Spinal cord (tissue), 10 donors: ENCODE results near the gene P3H2. TPM values are rescaled to one million over a fixed set of nuclear protein-coding genes. Genes with fewer than 3 reads are reported as not detected.

Experiments used
- DNase-seq, 6 donors: peaks; one replicate each; pipeline versions ENCODE4 v3.0.0 to v3.0.0-alpha.2; 2013 to 2015; ENCODE audit warnings: low spot score in 6 of 6, low read depth in 4 of 6
- H3K27ac ChIP-seq: one replicate; pipeline ENCODE4 v1.5.1; 2013; ENCODE audit warnings: low read depth, low read length, control low read depth
- H3K27me3 ChIP-seq: one replicate; pipeline ENCODE4 v1.6.1; 2013; ENCODE audit warnings: low read length; ENCODE audit not compliant: control insufficient read depth, insufficient read depth
- H3K36me3 ChIP-seq: one replicate; pipeline ENCODE4 v1.6.1; 2013; ENCODE audit warnings: low read length; ENCODE audit not compliant: control insufficient read depth, insufficient read depth
- H3K4me1 ChIP-seq: one replicate; pipeline ENCODE4 v1.6.1; 2013; ENCODE audit warnings: low read length; ENCODE audit not compliant: control insufficient read depth, insufficient read depth
- H3K4me3 ChIP-seq: one replicate; pipeline ENCODE4 v1.5.1; 2013; ENCODE audit warnings: low read depth, low read length, control low read depth
- H3K9me3 ChIP-seq: one replicate; pipeline ENCODE4 v1.6.1; 2013; ENCODE audit warnings: low read length; ENCODE audit not compliant: control insufficient read depth, insufficient read depth
- whole genome bisulfite sequencing: methylation state at CpG from one replicate; pipeline ENCODE4 v1.1.5; 2013; ENCODE audit warnings: missing lambda C conversion rate; ENCODE audit not compliant: insufficient coverage; 5-methylcytosine and 5-hydroxymethylcytosine counted together
- polyA plus RNA-seq, 2 donors: library from polyadenylated mRNA; unstranded; fragments of 120-200 nt; gene quantifications; one replicate each; pipeline ENCODE4 v1.2.1, GENCODE V29; 2013; ENCODE audit not compliant: insufficient read length in 2 of 2
- total RNA-seq, 2 donors: library from RNA; depleted of rRNA in 1 of 2; stranded (reverse); fragments of 120-200 nt in 1 of 2; fragments of >200 nt in 1 of 2; gene quantifications; one replicate each; pipeline versions ENCODE4 v1.2.3 to v1.2.4, GENCODE V29; 2013 to 2014
- donor health status: healthy.

P3H2 gene
- total and polyA plus RNA-seq, 4 donors: 5.4 to 9.7 (median 6.9) TPM

DNA sequence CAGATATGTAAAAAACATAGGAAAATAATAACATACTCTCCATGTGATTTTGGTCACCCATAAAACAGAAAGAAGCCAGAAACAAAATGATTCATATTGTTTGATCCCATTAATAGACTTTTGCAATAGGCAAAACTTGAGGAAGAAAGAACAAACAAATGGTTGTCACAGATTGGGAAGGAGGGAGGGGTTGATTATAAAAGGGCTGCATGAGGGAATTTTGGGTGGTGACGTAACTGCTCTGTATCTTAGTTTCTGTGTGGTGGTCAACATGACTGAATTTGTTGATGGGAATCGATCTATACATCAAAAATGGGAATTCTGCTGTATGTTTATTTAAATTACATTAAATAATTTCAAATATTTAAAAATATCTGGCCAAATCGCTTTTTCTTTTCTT is 86.3 kb downstream of the P3H2 start:
- no peaks in the 10 kb centered on the region for H3K9me3 ChIP-seq
- no peak for DNase-seq
- WGBS: 100% methylated on average over 1 of the region's 3 CpGs
- H3K4me1 ChIP-seq: no peaks in the 10 kb centered on the region
- H3K4me3 ChIP-seq: no peak overlapping the region
- no peaks in the 10 kb centered on the region for H3K27me3 ChIP-seq
- H3K36me3 ChIP-seq: no peaks in the 10 kb centered on the region
- H3K27ac ChIP-seq: no peak overlapping the region

- no peaks in the 10 kb centered on the region for H3K4me1 ChIP-seq
- no peak overlapping the region for H3K4me3 ChIP-seq
- no peak overlapping the region for H3K27ac ChIP-seq
- H3K9me3 ChIP-seq: no peaks in the 10 kb centered on the region
- 81% methylated on average over 9 of the region's 11 CpGs for WGBS
- no peaks in the 10 kb centered on the region for H3K36me3 ChIP-seq
- no peaks in the 10 kb centered on the region for H3K27me3 ChIP-seq
- DNase-seq: no peak
These were observed 87.8 kb downstream of the P3H2 start for GRCh38 chr3:190032923-190033322.

GRCh38 chr3:190031887-190032752 is 88.6 kb downstream of the P3H2 start:
- H3K36me3 ChIP-seq: no peaks in the 10 kb centered on the region
- WGBS: no CpG with 5 or more reads among the region's 1 CpG
- no peaks in the 10 kb centered on the region for H3K9me3 ChIP-seq
- no peak for DNase-seq
- H3K27me3 ChIP-seq: no peaks in the 10 kb centered on the region
- H3K27ac ChIP-seq: no peak overlapping the region
- no peak overlapping the region for H3K4me3 ChIP-seq
- H3K4me1 ChIP-seq: no peaks in the 10 kb centered on the region

DNA sequence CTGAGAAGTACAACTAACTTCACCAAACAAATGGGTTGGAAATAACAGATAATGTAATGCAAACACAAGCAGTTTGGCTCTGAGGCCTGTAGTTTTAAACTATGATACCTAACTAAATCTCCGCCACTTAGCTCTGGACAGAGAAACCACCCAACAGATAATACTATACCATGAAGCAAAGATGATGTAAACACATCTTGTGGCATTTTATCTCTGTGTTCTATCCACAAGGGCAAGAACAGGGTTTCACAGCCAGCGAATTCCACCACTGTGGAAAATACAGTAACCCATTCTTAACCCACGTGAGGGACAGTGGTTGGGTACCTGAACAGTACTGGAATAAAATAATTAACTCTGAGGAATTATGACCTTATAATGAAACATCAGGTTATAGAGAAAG is 93.6 kb downstream of the P3H2 start:
- Histone ChIP-seq H3K27ac (no peak overlapping the region), H3K4me3 (no peak overlapping the region), H3K9me3 (no peaks in the 10 kb centered on the region), H3K27me3 (no peaks in the 10 kb centered on the region), H3K36me3 (no peaks in the 10 kb centered on the region), H3K4me1 (no peaks in the 10 kb centered on the region)
- no peak for DNase-seq
- no CpG with 5 or more reads among the region's 3 CpGs for WGBS

DNA sequence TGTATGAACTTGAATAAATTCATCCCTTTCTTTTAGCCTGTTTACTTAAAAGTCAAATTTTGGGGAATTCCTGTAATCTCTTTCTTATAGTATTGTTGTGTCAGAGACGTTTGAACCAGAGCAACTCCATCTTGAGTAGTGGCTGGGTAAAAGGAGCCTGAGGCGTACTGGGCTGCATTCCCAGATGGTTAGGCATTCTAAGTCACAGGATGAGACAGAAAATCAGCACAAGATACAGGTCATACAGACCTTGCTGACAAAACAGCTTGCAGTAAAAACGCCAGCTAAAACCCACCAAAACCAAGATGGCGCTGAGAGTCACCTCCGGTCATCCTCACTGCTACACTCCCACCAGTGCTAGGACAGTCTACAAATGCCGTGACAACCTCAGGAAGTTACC is 94.5 kb downstream of the P3H2 start:
- H3K4me1 ChIP-seq: no peaks in the 10 kb centered on the region
- 95% methylated on average over 4 of the region's 6 CpGs for WGBS

GRCh38 chr3:190024912-190025311 is 95.8 kb downstream of the P3H2 start:
- Histone ChIP-seq H3K36me3 (no peaks in the 10 kb centered on the region), H3K27me3 (no peaks in the 10 kb centered on the region), H3K4me1 (no peaks in the 10 kb centered on the region), H3K27ac (no peak overlapping the region), H3K4me3 (no peak overlapping the region), H3K9me3 (no peaks in the 10 kb centered on the region)
- no peak for DNase-seq
- no CpG with 5 or more reads among the region's 4 CpGs for WGBS

More for the DNA sequence above, 94.5 kb downstream of the P3H2 start:
- Histone ChIP-seq H3K36me3 (no peaks in the 10 kb centered on the region), H3K9me3 (no peaks in the 10 kb centered on the region), H3K27ac (no peak overlapping the region), H3K4me3 (no peak overlapping the region), H3K27me3 (no peaks in the 10 kb centered on the region)
- DNase-seq: no peak

GRCh38 chr3:190019844-190020243 is 100.9 kb downstream of the P3H2 start:
- no peak overlapping the region for H3K4me3 ChIP-seq
- H3K27me3 ChIP-seq: no peaks in the 10 kb centered on the region
- no peak overlapping the region for H3K27ac ChIP-seq
- H3K9me3 ChIP-seq: no peaks in the 10 kb centered on the region
- no CpG with 5 or more reads among the region's 2 CpGs for WGBS
- DNase-seq: no peak
- H3K4me1 ChIP-seq: no peaks in the 10 kb centered on the region
- no peaks in the 10 kb centered on the region for H3K36me3 ChIP-seq

- Histone ChIP-seq H3K9me3 (no peaks in the 10 kb centered on the region), H3K4me1 (no peaks in the 10 kb centered on the region), H3K27me3 (no peaks in the 10 kb centered on the region), H3K27ac (no peak overlapping the region), H3K4me3 (no peak overlapping the region), H3K36me3 (no peaks in the 10 kb centered on the region)
- WGBS: no CpG with 5 or more reads among the region's 2 CpGs
- DNase-seq: no peak
These were observed 101.7 kb downstream of the P3H2 start for GRCh38 chr3:190019006-190019405.

- H3K27ac ChIP-seq: no peak overlapping the region
- no CpG with 5 or more reads among the region's 1 CpG for WGBS
- no peaks in the 10 kb centered on the region for H3K9me3 ChIP-seq
- H3K27me3 ChIP-seq: no peaks in the 10 kb centered on the region
- no peak overlapping the region for H3K4me3 ChIP-seq
- H3K36me3 ChIP-seq: no peaks in the 10 kb centered on the region
- H3K4me1 ChIP-seq: no peaks in the 10 kb centered on the region
- DNase-seq: no peak
These were observed 102.2 kb downstream of the P3H2 start for GRCh38 chr3:190018460-190018859.
